IMR-90 (cell line): ENCODE measurements around the gene ECM2. TPM values are rescaled to one million over a fixed set of nuclear protein-coding genes. Genes with fewer than 3 reads are reported as not detected.

Source experiments
- ATAC-seq: fragments of 200-7000 bp; cut with Tn5 transposase; 2 replicates; pipeline ENCODE4 v1.9.1; 2020; ENCODE audit warnings: low read depth, mild to moderate bottlenecking, moderate library complexity
- BruUV-seq: library from RNA; stranded (reverse); fragments of 400-500 nt; replicated peaks from 2 replicates; lab custom pipeline; 2021; lab: Mats Ljungman, UMichigan
- CTCF ChIA-PET: fragments of 300-600 bp; formaldehyde crosslinking; extraction: SDS; loops from one replicate; lab custom pipeline; 2021; ENCODE audit warnings: antibody characterized with exemption; lab: Yijun Ruan, JAX
- POLR2A ChIA-PET: fragments of 300-600 bp; sonication (Branson Sonifier 250); formaldehyde crosslinking; loops from one replicate; lab custom pipeline; 2022; ENCODE audit warnings: antibody characterized with exemption; ENCODE audit not compliant: unreplicated experiment; lab: Charles Lee
- DNase-seq: peaks from one replicate; pipeline ENCODE4 v3.0.0; 2013
- H2AFZ ChIP-seq: replicated peaks from 2 replicates; pipeline ENCODE3; 2013; ENCODE audit warnings: low read length, mild to moderate bottlenecking; ENCODE audit not compliant: poor library complexity
- H2AK5ac ChIP-seq: 2 replicates; pipeline ENCODE4 v1.6.1; 2013; ENCODE audit warnings: low read depth, low read length, inconsistent platforms
- H2AK9ac ChIP-seq: replicated peaks from 2 replicates; pipeline ENCODE3; 2013; ENCODE audit warnings: mild to moderate bottlenecking, low read depth, low read length, moderate library complexity; ENCODE audit not compliant: poor library complexity
- H2BK120ac ChIP-seq: 2 replicates; pipeline ENCODE4 v1.6.1; 2013; ENCODE audit warnings: low read depth, low read length, inconsistent platforms
- H2BK15ac ChIP-seq: 3 replicates; pipeline ENCODE4 v1.6.1; 2013; ENCODE audit warnings: low read depth, low read length, inconsistent platforms
- H2BK20ac ChIP-seq: 2 replicates; pipeline ENCODE4 v1.6.1; 2013; ENCODE audit warnings: low read depth, mild to moderate bottlenecking, inconsistent platforms, low read length, moderate library complexity
- H2BK5ac ChIP-seq: 2 replicates; pipeline ENCODE4 v1.6.1; 2013; ENCODE audit warnings: mild to moderate bottlenecking, low read depth, low read length, inconsistent platforms; ENCODE audit not compliant: poor library complexity, severe bottlenecking
- H3K14ac ChIP-seq: replicated peaks from 2 replicates; pipeline ENCODE4 v1.6.1; 2013; ENCODE audit warnings: low read depth, low read length, inconsistent platforms
- H3K18ac ChIP-seq: 2 replicates; pipeline ENCODE4 v1.6.1; 2013; ENCODE audit warnings: low read depth, low read length, control low read depth
- H3K23ac ChIP-seq: 2 replicates; pipeline ENCODE4 v1.6.1; 2013; ENCODE audit warnings: low read depth, low read length, inconsistent platforms
- H3K27ac ChIP-seq: 2 replicates; pipeline ENCODE4 v1.5.1; 2013; ENCODE audit warnings: mild to moderate bottlenecking, control low read depth, low read length; ENCODE audit not compliant: insufficient read depth
- H3K27me3 ChIP-seq: 2 replicates; pipeline ENCODE4 v1.6.1; 2013; ENCODE audit warnings: low read length; ENCODE audit not compliant: control insufficient read depth, insufficient read depth
- H3K36me3 ChIP-seq: 2 replicates; pipeline ENCODE4 v1.6.1; 2013; ENCODE audit warnings: low read length, mixed read lengths; ENCODE audit not compliant: control insufficient read depth, insufficient read depth
- H3K4ac ChIP-seq: 2 replicates; pipeline ENCODE4 v1.6.1; 2013; ENCODE audit warnings: low read depth, low read length, inconsistent platforms
- H3K4me1 ChIP-seq: 2 replicates; pipeline ENCODE4 v1.6.1; 2013; ENCODE audit warnings: low read length, mixed read lengths; ENCODE audit not compliant: control insufficient read depth, insufficient read depth
- H3K4me2 ChIP-seq: 2 replicates; pipeline ENCODE4 v1.6.1; 2013; ENCODE audit warnings: low read depth, mild to moderate bottlenecking, control low read depth, low read length, moderate library complexity
- H3K4me3 ChIP-seq: 2 replicates; pipeline ENCODE4 v1.5.1; 2013; ENCODE audit warnings: low read depth, mild to moderate bottlenecking, control low read depth, low read length, moderate library complexity; ENCODE audit not compliant: insufficient read depth
- H3K56ac ChIP-seq: 2 replicates; pipeline ENCODE4 v1.6.1; 2013; ENCODE audit warnings: low read length, inconsistent platforms; ENCODE audit not compliant: insufficient read depth; ENCODE audit errors: extremely low read depth
- H3K79me1 ChIP-seq, 2 experiments: 2 replicates each; pipeline ENCODE4 v1.6.1; 2013; ENCODE audit warnings: low read length in 2 of 2, inconsistent platforms in 1 of 2, low read depth in 1 of 2
- H3K9ac ChIP-seq: 2 replicates; pipeline ENCODE4 v1.6.1; 2013; ENCODE audit warnings: low read depth, low read length, control low read depth
- H3K9me1 ChIP-seq: 2 replicates; pipeline ENCODE4 v1.6.1; 2013; ENCODE audit warnings: low read length, inconsistent platforms; ENCODE audit not compliant: insufficient read depth
- H3K9me3 ChIP-seq: 2 replicates; pipeline ENCODE4 v1.6.1; 2013; ENCODE audit warnings: low read length; ENCODE audit not compliant: control insufficient read depth, insufficient read depth
- H4K20me1 ChIP-seq: 2 replicates; pipeline ENCODE4 v1.6.1; 2013; ENCODE audit warnings: low read length, inconsistent platforms; ENCODE audit not compliant: insufficient read depth
- H4K5ac ChIP-seq: 2 replicates; pipeline ENCODE4 v1.6.1; 2013; ENCODE audit warnings: mild to moderate bottlenecking, low read depth, low read length, control low read depth
- H4K8ac ChIP-seq, 2 experiments: 2 replicates each; pipeline ENCODE4 v1.6.1; 2013; ENCODE audit warnings: low read depth in 2 of 2, low read length in 2 of 2, control low read depth in 1 of 2, inconsistent platforms in 1 of 2
- H4K91ac ChIP-seq: 2 replicates; pipeline ENCODE4 v1.6.1; 2013; ENCODE audit warnings: low read depth, low read length, inconsistent platforms; ENCODE audit not compliant: insufficient read depth
- MXI1 ChIP-seq: IDR thresholded peaks from 2 replicates; pipeline ENCODE4 v1.6.1; 2012; ENCODE audit warnings: low read depth, mild to moderate bottlenecking, low read length, moderate library complexity, borderline replicate concordance
- NFE2L2 ChIP-seq: fragments of 150-350 bp; IDR thresholded peaks from 2 replicates; pipeline ENCODE4 v1.6.1; 2016; ENCODE audit warnings: low read depth, mild to moderate bottlenecking, low read length
- WGBS, 2 experiments: methylation state at CpG; one replicate each; pipeline versions ENCODE4 v1.1.5 to v1.1.7; 2013; ENCODE audit warnings: missing lambda C conversion rate in 2 of 2; ENCODE audit not compliant: insufficient read length in 1 of 2; ENCODE audit errors: extremely low coverage in 2 of 2; 5-methylcytosine and 5-hydroxymethylcytosine counted together
- dilution Hi-C: fragments of 300-500 bp; cut with HindIII; formaldehyde crosslinking; loops from one replicate; pipeline ENCODE4 v1.14.3; 2018; ENCODE audit warnings: low sequenced_read_pairs; ENCODE audit not compliant: unreplicated experiment
- in situ Hi-C: fragments of 300-500 bp; cut with MboI; formaldehyde crosslinking; loops from 3 replicates; pipeline ENCODE4 v1.14.3; 2019; ENCODE audit warnings: low sequenced_read_pairs, inconsistent platforms, mixed read lengths
- intact Hi-C: fragments of 100-400 bp; cut with micrococcal nuclease; formaldehyde crosslinking; loops from 2 replicates; pipeline ENCODE4 v1.10.0; 2022
- polyA plus RNA-seq, 3 experiments: library from polyadenylated mRNA; depleted of rRNA; stranded (reverse); fragments of >200 nt; gene quantifications; 2 replicates each; pipeline ENCODE4 v1.2.3, GENCODE V29; 2012; ENCODE audit warnings: low replicate concordance in 1 of 3
- total RNA-seq: library from RNA; depleted of rRNA; stranded (reverse); fragments of >200 nt; gene quantifications from 2 replicates; pipeline ENCODE4 v1.2.3, GENCODE V29; 2012
- TF ChIP-seq, protein P1 (sequence below): fragments of 150-350 bp; IDR thresholded peaks from 2 replicates; pipeline ENCODE4 v1.6.1; 2017; ENCODE audit warnings: mild to moderate bottlenecking, antibody characterized with exemption, low read length, low read depth

ECM2 gene
- total and polyA plus RNA-seq, 2 of the 4 experiments (the other 2 are of a cell fraction), result 0.26 to 0.36 TPM

DNA sequence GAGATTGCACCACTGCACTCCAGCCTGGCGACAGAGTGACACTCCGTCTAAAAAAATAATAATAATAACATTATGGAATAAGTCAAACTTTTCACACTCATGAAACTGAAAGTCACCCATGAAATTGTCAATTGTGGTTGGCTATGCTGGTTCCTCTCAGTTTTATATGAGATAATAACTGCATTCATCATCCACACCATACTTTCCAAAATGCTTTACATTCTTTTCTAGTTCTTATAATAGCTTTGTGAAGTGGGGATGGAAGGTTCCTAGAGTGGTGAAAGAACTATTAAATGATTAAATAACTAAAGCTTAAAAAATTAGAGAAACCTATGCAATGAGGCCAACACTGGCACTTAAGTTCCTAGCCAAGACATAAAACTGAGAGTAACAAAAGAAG lies 40.9 kb downstream of the ECM2 start:
- Histone ChIP-seq H3K4me2 (no peak overlapping the region), H3K4ac (no peak overlapping the region), H3K27me3 (no peaks in the 10 kb centered on the region), H3K23ac (no peak overlapping the region), H3K56ac (no peak overlapping the region), H4K20me1 (no peaks in the 10 kb centered on the region), H3K18ac (no peak overlapping the region), H3K14ac (no peak overlapping the region), H3K9me1 (peaks cover 4% of the 10 kb centered on the region; the same call in 1 of the 2 replicates), H2BK5ac (no peak overlapping the region), H2BK120ac (no peak overlapping the region), H2BK15ac (no peak overlapping the region), H3K27ac (no peak overlapping the region), H3K79me1 (no peaks in the 10 kb centered on the region), H3K4me3 (no peak overlapping the region), H4K5ac (no peak overlapping the region), H2AK9ac (no peak overlapping the region), H3K4me1 (peaks cover 8% of the 10 kb centered on the region), H4K91ac (no peak overlapping the region), H2AFZ (no peak overlapping the region), H2AK5ac (no peak overlapping the region), H3K9me3 (no peaks in the 10 kb centered on the region), H2BK20ac (no peak overlapping the region), H3K36me3 (no peaks in the 10 kb centered on the region), H4K8ac (no peak overlapping the region), H3K9ac (no peak overlapping the region)
- intact Hi-C loops, result no loop called here
- no peak for DNase-seq
- ATAC-seq, result no peak
- BruUV-seq, result no TSS peak
- in situ Hi-C loops, result no loop called here
- ChIA-PET POLR2A (no interaction called here), CTCF (no interaction called here)
- TF ChIP-seq MXI1 (no peak), NFE2L2 (no peak)
- TF ChIP-seq, protein P1, sequence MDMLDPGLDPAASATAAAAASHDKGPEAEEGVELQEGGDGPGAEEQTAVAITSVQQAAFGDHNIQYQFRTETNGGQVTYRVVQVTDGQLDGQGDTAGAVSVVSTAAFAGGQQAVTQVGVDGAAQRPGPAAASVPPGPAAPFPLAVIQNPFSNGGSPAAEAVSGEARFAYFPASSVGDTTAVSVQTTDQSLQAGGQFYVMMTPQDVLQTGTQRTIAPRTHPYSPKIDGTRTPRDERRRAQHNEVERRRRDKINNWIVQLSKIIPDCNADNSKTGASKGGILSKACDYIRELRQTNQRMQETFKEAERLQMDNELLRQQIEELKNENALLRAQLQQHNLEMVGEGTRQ, result no peak
- dilution Hi-C loops, result no loop called here
- no CpG with 5 or more reads among the region's 2 CpGs for WGBS, 2 experiments
